Astrocyte (in vitro differentiated cells and primary cell): Measurements from ENCODE around the gene TBC1D5. TPM values are rescaled to one million over a fixed set of nuclear protein-coding genes. Genes with fewer than 3 reads are reported as not detected.
"Not testable (repeated sequence)": the region's sequence is repeated elsewhere in the genome, so short reads cannot be mapped to it uniquely, and the experiment has no call there.

Source experiments
- DNase-seq: peaks from one replicate; pipeline ENCODE4 v3.0.0-alpha.2; 2010; ENCODE audit warnings: low read depth
- FAIRE-seq: peaks from 2 replicates; lab custom pipeline; 2011; peaks lifted over from hg19 to GRCh38; lab: Jason Lieb, UNC
- H2AFZ ChIP-seq: 2 replicates; pipeline ENCODE4 v1.6.0; 2012; ENCODE audit warnings: low read depth, low read length, inconsistent platforms
- H3K27ac ChIP-seq: 2 replicates; pipeline ENCODE4 v1.5.1; 2011; ENCODE audit warnings: low read depth, low read length, inconsistent platforms
- H3K27me3 ChIP-seq: 2 replicates; pipeline ENCODE4 v1.6.0; 2011; ENCODE audit warnings: low read length, inconsistent platforms; ENCODE audit not compliant: insufficient read depth
- H3K36me3 ChIP-seq: 2 replicates; pipeline ENCODE4 v1.5.1; 2011; ENCODE audit warnings: low read length, inconsistent platforms; ENCODE audit not compliant: insufficient read depth
- H3K4me1 ChIP-seq: 2 replicates; pipeline ENCODE4 v1.5.1; 2011; ENCODE audit warnings: low read length, inconsistent platforms; ENCODE audit not compliant: insufficient read depth
- H3K4me2 ChIP-seq: 2 replicates; pipeline ENCODE4 v1.6.0; 2012; ENCODE audit warnings: low read length, inconsistent platforms
- H3K4me3 ChIP-seq: 2 replicates; pipeline ENCODE4 v1.5.1; 2011; ENCODE audit warnings: low read depth, mild to moderate bottlenecking, low read length, inconsistent platforms; ENCODE audit not compliant: insufficient read depth
- H3K79me2 ChIP-seq: 2 replicates; pipeline ENCODE4 v1.6.0; 2012; ENCODE audit warnings: mild to moderate bottlenecking, low read length, inconsistent platforms; ENCODE audit not compliant: insufficient read depth
- H3K9ac ChIP-seq: 2 replicates; pipeline ENCODE4 v1.6.0; 2012; ENCODE audit warnings: mild to moderate bottlenecking, low read length, inconsistent platforms
- H3K9me3 ChIP-seq: 2 replicates; pipeline ENCODE4 v1.5.1; 2012; ENCODE audit warnings: low read depth, mild to moderate bottlenecking, low read length, inconsistent platforms; ENCODE audit not compliant: insufficient read depth
- H4K20me1 ChIP-seq: 2 replicates; pipeline ENCODE4 v1.6.0; 2012; ENCODE audit warnings: low read length, inconsistent platforms; ENCODE audit not compliant: insufficient read depth
- H3K27ac Mint-ChIP-seq: one replicate; pipeline ENCODE4 v1.8.0; 2021; ENCODE audit warnings: mild to moderate bottlenecking, mixed read lengths; ENCODE audit not compliant: unreplicated experiment
- H3K27me3 Mint-ChIP-seq: one replicate; pipeline ENCODE4 v1.8.0; 2021; ENCODE audit warnings: low read depth, mixed read lengths; ENCODE audit not compliant: unreplicated experiment
- H3K36me3 Mint-ChIP-seq: one replicate; pipeline ENCODE4 v1.8.0; 2021; ENCODE audit warnings: low read depth, mixed read lengths; ENCODE audit not compliant: unreplicated experiment
- H3K4me1 Mint-ChIP-seq: one replicate; pipeline ENCODE4 v1.8.0; 2021; ENCODE audit warnings: low read depth, mixed read lengths; ENCODE audit not compliant: unreplicated experiment
- H3K4me3 Mint-ChIP-seq: one replicate; pipeline ENCODE4 v1.8.0; 2021; ENCODE audit warnings: mild to moderate bottlenecking, moderate library complexity, mixed read lengths; ENCODE audit not compliant: unreplicated experiment
- H3K9me3 Mint-ChIP-seq: one replicate; pipeline ENCODE4 v1.8.0; 2021; ENCODE audit warnings: mild to moderate bottlenecking, mixed read lengths; ENCODE audit not compliant: unreplicated experiment
- EZH2 ChIP-seq: IDR thresholded peaks from 2 replicates; pipeline ENCODE4 v1.6.1; 2012; ENCODE audit warnings: mild to moderate bottlenecking, low read length, inconsistent platforms; ENCODE audit not compliant: insufficient read depth
- total RNA-seq: library from RNA; stranded (reverse); gene quantifications from 2 replicates; pipeline ENCODE4 v1.2.1, GENCODE V29; 2021
- TF ChIP-seq, protein P1 (sequence below): IDR thresholded peaks from 2 replicates; pipeline ENCODE4 v1.5.1; 2011; ENCODE audit warnings: low read depth, mild to moderate bottlenecking, inconsistent platforms, low read length, moderate library complexity; ENCODE audit not compliant: insufficient read depth

Gene TBC1D5
- total RNA-seq, 1 donor from 2014 or later, result 23.0 TPM

- H3K4me3 Mint-ChIP-seq, result no peak overlapping the region
- peaks cover 3% of the 10 kb centered on the region for H3K4me1 Mint-ChIP-seq
- Histone ChIP-seq H3K36me3 (no peaks in the 10 kb centered on the region), H4K20me1 (no peaks in the 10 kb centered on the region), H3K4me1 (no peaks in the 10 kb centered on the region), H3K4me2 (no peak overlapping the region), H3K9me3 (no peaks in the 10 kb centered on the region), H3K27me3 (no peaks in the 10 kb centered on the region), H3K79me2 (no peaks in the 10 kb centered on the region), H3K9ac (no peak overlapping the region), H2AFZ (no peak overlapping the region), H3K27ac (no peak overlapping the region), H3K4me3 (no peak overlapping the region)
- FAIRE-seq (no peak), DNase-seq (no peak)
- H3K27ac Mint-ChIP-seq, result no peak overlapping the region
- no peaks in the 10 kb centered on the region for H3K27me3 Mint-ChIP-seq
- TF ChIP-seq, protein P1, sequence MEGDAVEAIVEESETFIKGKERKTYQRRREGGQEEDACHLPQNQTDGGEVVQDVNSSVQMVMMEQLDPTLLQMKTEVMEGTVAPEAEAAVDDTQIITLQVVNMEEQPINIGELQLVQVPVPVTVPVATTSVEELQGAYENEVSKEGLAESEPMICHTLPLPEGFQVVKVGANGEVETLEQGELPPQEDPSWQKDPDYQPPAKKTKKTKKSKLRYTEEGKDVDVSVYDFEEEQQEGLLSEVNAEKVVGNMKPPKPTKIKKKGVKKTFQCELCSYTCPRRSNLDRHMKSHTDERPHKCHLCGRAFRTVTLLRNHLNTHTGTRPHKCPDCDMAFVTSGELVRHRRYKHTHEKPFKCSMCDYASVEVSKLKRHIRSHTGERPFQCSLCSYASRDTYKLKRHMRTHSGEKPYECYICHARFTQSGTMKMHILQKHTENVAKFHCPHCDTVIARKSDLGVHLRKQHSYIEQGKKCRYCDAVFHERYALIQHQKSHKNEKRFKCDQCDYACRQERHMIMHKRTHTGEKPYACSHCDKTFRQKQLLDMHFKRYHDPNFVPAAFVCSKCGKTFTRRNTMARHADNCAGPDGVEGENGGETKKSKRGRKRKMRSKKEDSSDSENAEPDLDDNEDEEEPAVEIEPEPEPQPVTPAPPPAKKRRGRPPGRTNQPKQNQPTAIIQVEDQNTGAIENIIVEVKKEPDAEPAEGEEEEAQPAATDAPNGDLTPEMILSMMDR, result no peak
- TF ChIP-seq EZH2, result no peak
- peaks cover 1% of the 10 kb centered on the region for H3K36me3 Mint-ChIP-seq
- peaks cover 2% of the 10 kb centered on the region for H3K9me3 Mint-ChIP-seq
Measured at GRCh38 chr3:17775073-17775472, 32.6 kb upstream of the TBC1D5 start.

DNA sequence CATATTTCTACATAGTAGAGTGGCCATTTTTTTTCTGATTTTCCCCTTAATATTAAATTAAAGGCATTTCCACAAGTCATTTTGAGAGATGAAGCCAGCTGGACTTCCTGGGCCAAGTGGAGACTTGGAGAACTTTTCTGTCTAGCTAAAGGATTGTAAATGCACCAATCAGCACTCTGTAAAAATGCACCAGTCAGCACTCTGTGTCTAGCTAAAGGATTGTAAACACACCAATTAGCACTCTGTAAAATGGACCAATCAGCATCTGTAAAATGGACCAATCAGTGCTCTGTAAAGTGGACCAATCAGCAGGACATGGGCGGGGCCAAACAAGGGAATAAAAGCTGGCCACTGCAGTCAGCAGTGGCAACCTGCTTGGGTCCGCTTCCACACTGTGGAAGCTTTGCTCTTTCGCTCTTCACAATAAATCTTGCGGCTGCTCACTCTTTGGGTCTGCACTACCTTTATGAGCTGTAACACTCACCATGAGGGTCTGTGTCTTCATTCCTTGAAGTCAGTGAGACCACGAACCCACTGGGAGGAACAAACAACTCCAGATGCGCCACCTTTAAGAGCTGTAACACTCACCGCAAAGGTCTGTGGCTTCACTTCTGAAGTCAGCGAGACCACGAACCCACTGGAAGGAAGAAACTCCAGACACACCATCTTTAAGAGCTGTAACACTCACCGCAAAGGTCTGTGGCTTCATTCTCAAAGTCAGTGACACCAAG, 31.9 kb upstream of the TBC1D5 start:
- not testable (repeated sequence) for H2AFZ ChIP-seq, H3K4me3 Mint-ChIP-seq, H3K4me1 Mint-ChIP-seq, H3K36me3 ChIP-seq, H3K4me3 ChIP-seq, H3K9ac ChIP-seq, H3K36me3 Mint-ChIP-seq, H3K4me1 ChIP-seq, H3K4me2 ChIP-seq, H3K27me3 ChIP-seq, H3K79me2 ChIP-seq, H3K27me3 Mint-ChIP-seq, H3K27ac ChIP-seq, H3K9me3 Mint-ChIP-seq, H4K20me1 ChIP-seq, DNase-seq, H3K27ac Mint-ChIP-seq, FAIRE-seq, H3K9me3 ChIP-seq

- no peak overlapping the region for H3K4me3 ChIP-seq
- Mint-ChIP-seq H3K4me1 (peaks cover 3% of the 10 kb centered on the region), H3K27ac (no peak overlapping the region), H3K36me3 (no peaks in the 10 kb centered on the region), H3K9me3 (no peaks in the 10 kb centered on the region), H3K27me3 (no peaks in the 10 kb centered on the region), H3K4me3 (no peak overlapping the region)
- H3K27me3 ChIP-seq, result no peaks in the 10 kb centered on the region
- H3K27ac ChIP-seq, result no peak overlapping the region
- no peak for FAIRE-seq
- DNase-seq, result no peak
- TF ChIP-seq, protein P1, result no peak
- TF ChIP-seq EZH2, result no peak
- H2AFZ ChIP-seq, result no peak overlapping the region
- no peaks in the 10 kb centered on the region for H3K9me3 ChIP-seq
- no peaks in the 10 kb centered on the region for H3K79me2 ChIP-seq
- H3K9ac ChIP-seq, result no peak overlapping the region
- no peak overlapping the region for H3K4me2 ChIP-seq
- H4K20me1 ChIP-seq, result no peaks in the 10 kb centered on the region
- no peaks in the 10 kb centered on the region for H3K4me1 ChIP-seq
- H3K36me3 ChIP-seq, result no peaks in the 10 kb centered on the region
Measured at GRCh38 chr3:17772556-17772955, 30.1 kb upstream of the TBC1D5 start.
